Spleen (tissue), 11 donors: ENCODE measurements around the gene PPIL6. TPM values are rescaled to one million over a fixed set of nuclear protein-coding genes. Genes with fewer than 3 reads are reported as not detected.

Source experiments
- DNase-seq: peaks from one replicate; pipeline ENCODE4 v3.0.0-alpha.2; 2020
- H3K27ac ChIP-seq, 8 donors: fragments of 200-600 bp; sonication (generic) in 7 of 8; 1 replicate in 4 of 8; 2 replicates in 4 of 8; pipeline versions ENCODE4 v1.5.0 to v1.8.0; 2016 to 2021; ENCODE audit warnings: inconsistent platforms in 4 of 8, mild to moderate bottlenecking in 4 of 8, moderate library complexity in 1 of 8
- H3K27me3 ChIP-seq, 7 donors: fragments of 200-600 bp; sonication (generic) in 6 of 7; replicated peaks in 1 of 7; 1 replicate in 4 of 7; 2 replicates in 3 of 7; pipeline versions ENCODE4 v1.5.0 to v1.8.0; 2016 to 2021; ENCODE audit warnings: inconsistent platforms in 3 of 7, mild to moderate bottlenecking in 1 of 7
- H3K36me3 ChIP-seq, 6 donors: fragments of 200-600 bp; sonication (generic) in 5 of 6; 1 replicate in 4 of 6; 2 replicates in 2 of 6; pipeline versions ENCODE4 v1.5.0 to v1.8.0; 2016 to 2021; ENCODE audit warnings: inconsistent platforms in 2 of 6
- H3K4me1 ChIP-seq, 6 donors: fragments of 200-600 bp; sonication (generic) in 5 of 6; 1 replicate in 3 of 6; 2 replicates in 3 of 6; pipeline versions ENCODE4 v1.5.0 to v1.8.0; 2016 to 2021; ENCODE audit warnings: inconsistent platforms in 3 of 6
- H3K4me3 ChIP-seq, 8 donors: fragments of 200-600 bp; sonication (generic) in 7 of 8; 1 replicate in 4 of 8; 2 replicates in 4 of 8; pipeline versions ENCODE4 v1.5.0 to v1.8.0; 2016 to 2021; ENCODE audit warnings: inconsistent platforms in 4 of 8, mild to moderate bottlenecking in 4 of 8, moderate library complexity in 2 of 8
- H3K9me3 ChIP-seq, 8 donors: fragments of 200-600 bp; sonication (generic) in 7 of 8; 1 replicate in 4 of 8; 2 replicates in 4 of 8; pipeline versions ENCODE4 v1.5.0 to v1.8.0; 2016 to 2021; ENCODE audit warnings: inconsistent platforms in 4 of 8
- CTCF ChIP-seq, 11 experiments: fragments of 200-600 bp in 7 of 11; fragments of 450-650 bp in 4 of 11; sonication (generic) in 4 of 11; IDR thresholded peaks in 8 of 11; conservative IDR thresholded peaks in 3 of 11; 1 replicate in 7 of 11; 2 replicates in 4 of 11; pipeline versions ENCODE4 v1.4.0 to v1.8.0; 2016 to 2021; ENCODE audit warnings: antibody characterized with exemption in 11 of 11, inconsistent platforms in 4 of 11, mild to moderate bottlenecking in 1 of 11
- POLR2A ChIP-seq, 3 donors: fragments of 450-650 bp; IDR thresholded peaks; one replicate each; pipeline ENCODE4 v1.5.1; 2017; ENCODE audit warnings: antibody characterized with exemption in 3 of 3, mild to moderate bottlenecking in 1 of 3
- POLR2AphosphoS5 ChIP-seq, 3 donors: sonication (generic); formaldehyde crosslinking; IDR thresholded peaks; one replicate each; pipeline ENCODE4 v1.5.1; 2017; ENCODE audit warnings: antibody characterized with exemption in 3 of 3
- WGBS, 5 donors: extraction: QIAGEN DNeasy Blood & Tissue Kit in 3 of 5; methylation state at CpG; one replicate each; pipeline versions ENCODE4 v1.1.5 to v1.1.7; 2013 to 2018; 5-methylcytosine and 5-hydroxymethylcytosine counted together
- intact Hi-C: fragments of 100-400 bp; cut with DNase I; formaldehyde crosslinking; loops from one replicate; pipeline ENCODE4 v1.15.0; 2023; ENCODE audit warnings: low total_unique reads
- polyA plus RNA-seq, 3 donors: library from polyadenylated mRNA; stranded (reverse); fragments of 200-250 nt; gene quantifications; one replicate each; pipeline ENCODE4 v1.2.1, GENCODE V29; 2013
- total RNA-seq, 7 donors: library from RNA; depleted of rRNA in 3 of 7; stranded (reverse); fragments of >200 nt in 3 of 7; fragmentation: NEBNext Ultra II Directional in 4 of 7; extraction: Animal tissue kit (Norgen Biotek cat#: 25700) in 4 of 7; gene quantifications; one replicate each; pipeline versions ENCODE4 v1.1.0 to v1.2.1, GENCODE V29; 2016 to 2021
- donor health status: healthy with polysubstance abuse.
- donor health status: DM: no; HTN: no; CAD: no; lungs with moderate emphysema.
- donor health status: DM: no; HTN: no; CAD: no.
- donor health status: Bipolar disorder and iron deficiency.
- donor health status: healthy.
- donor health status: DM: no; HTN: no; CAD: no.
- donor health status: DM: yes; HTN: yes; CAD: no.

PPIL6 gene
- total and polyA plus RNA-seq, 10 donors = 0.13 to 4.8 (median 0.78) TPM

DNA sequence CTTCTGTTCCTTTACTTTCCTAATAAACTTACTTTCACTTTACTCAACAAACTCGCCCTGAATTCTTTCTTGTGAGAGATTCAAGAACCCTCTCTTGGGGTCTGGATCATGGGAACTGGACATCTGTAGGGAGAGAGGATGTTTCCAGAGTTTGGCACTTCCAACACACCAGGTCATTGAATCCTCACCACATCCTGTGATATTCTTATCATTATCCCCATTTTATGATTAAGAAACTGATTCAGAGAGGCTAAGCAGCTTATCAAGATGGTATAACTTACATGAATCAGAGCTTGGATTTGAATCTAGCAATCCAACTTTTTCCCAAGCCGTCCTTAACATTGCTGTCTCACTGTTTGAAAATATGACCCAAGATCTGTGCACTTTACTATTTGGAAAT, 15.5 kb downstream of the PPIL6 start:
- Histone ChIP-seq H3K27me3 (no peaks in the 10 kb centered on the region), H3K4me1 (no peaks in the 10 kb centered on the region), H3K36me3 (no peaks in the 10 kb centered on the region), H3K27ac (no peak overlapping the region), H3K4me3 (no peak overlapping the region), H3K9me3 (no peaks in the 10 kb centered on the region)
- WGBS, 5 donors = 84 to 95% (median 89%) methylated on average over 2 of the region's 2 CpGs
- intact Hi-C loops = no loop called here
- no peak for TF ChIP-seq POLR2A (IDR thresholded peaks at IDR 0.05)
- TF ChIP-seq CTCF (IDR thresholded peaks at IDR 0.05 in 8 of 11, conservative IDR thresholded peaks at IDR 0.05 in 3 of 11) = no peak
- no peak for TF ChIP-seq POLR2AphosphoS5 (IDR thresholded peaks at IDR 0.05)
- no peak for DNase-seq

GRCh38 chr6:109421184-109421583, 19.2 kb downstream of the PPIL6 start:
- Histone ChIP-seq H3K36me3 (no peaks in the 10 kb centered on the region), H3K9me3 (no peaks in the 10 kb centered on the region), H3K4me1 (no peaks in the 10 kb centered on the region), H3K27ac (no peak overlapping the region), H3K4me3 (no peak overlapping the region), H3K27me3 (no peaks in the 10 kb centered on the region)
- DNase-seq = no peak
- no peak for TF ChIP-seq CTCF (IDR thresholded peaks at IDR 0.05 in 8 of 11, conservative IDR thresholded peaks at IDR 0.05 in 3 of 11)
- no peak for TF ChIP-seq POLR2AphosphoS5 (IDR thresholded peaks at IDR 0.05)
- no peak for TF ChIP-seq POLR2A (IDR thresholded peaks at IDR 0.05)
- 81 to 100% (median 87%) methylated on average over 1 of the region's 1 CpG for WGBS, 5 donors
- intact Hi-C loops = no loop called here

- intact Hi-C loops = no loop called here
- Histone ChIP-seq H3K27ac (no peak overlapping the region), H3K36me3 (no peaks in the 10 kb centered on the region), H3K27me3 (no peaks in the 10 kb centered on the region), H3K9me3 (no peaks in the 10 kb centered on the region), H3K4me1 (no peaks in the 10 kb centered on the region), H3K4me3 (no peak overlapping the region)
- DNase-seq = no peak
- 32 to 58% (median 50%) methylated on average over 1 of the region's 1 CpG for WGBS, 5 donors
- TF ChIP-seq POLR2AphosphoS5 (IDR thresholded peaks at IDR 0.05) = no peak
- TF ChIP-seq POLR2A (IDR thresholded peaks at IDR 0.05) = no peak
- no peak for TF ChIP-seq CTCF (IDR thresholded peaks at IDR 0.05 in 8 of 11, conservative IDR thresholded peaks at IDR 0.05 in 3 of 11)
Observed at GRCh38 chr6:109420751-109421150, 19.7 kb downstream of the PPIL6 start.

DNA sequence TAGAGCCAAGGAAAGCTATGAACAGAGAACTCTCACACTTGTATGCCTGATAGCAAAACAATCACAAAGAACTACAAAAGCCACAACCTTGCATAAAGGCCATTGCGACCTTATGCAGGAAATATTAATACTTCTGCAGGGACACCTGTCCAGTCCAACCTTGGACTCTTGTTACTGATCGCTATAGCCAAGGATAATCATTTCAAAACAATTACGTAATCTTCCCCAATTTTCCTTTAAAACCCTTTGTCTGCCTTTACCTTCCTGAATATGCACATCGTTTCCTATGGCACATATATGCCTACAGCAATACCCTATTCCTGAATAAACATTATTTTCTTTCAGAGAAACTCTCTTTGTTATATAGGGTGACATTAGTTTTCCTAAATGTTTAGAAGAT, 22.8 kb downstream of the PPIL6 start:
- H3K27ac ChIP-seq = no peak overlapping the region
- intact Hi-C loops = no loop called here

More for the DNA sequence above, 22.8 kb downstream of the PPIL6 start:
- Histone ChIP-seq H3K27me3 (no peaks in the 10 kb centered on the region), H3K36me3 (no peaks in the 10 kb centered on the region), H3K4me3 (no peak overlapping the region), H3K4me1 (no peaks in the 10 kb centered on the region), H3K9me3 (peaks cover 0 to 6% (median 0%) of the 10 kb centered on the region in 8 donors)
- TF ChIP-seq POLR2AphosphoS5 (IDR thresholded peaks at IDR 0.05) (no peak), POLR2A (IDR thresholded peaks at IDR 0.05) (no peak), CTCF (IDR thresholded peaks at IDR 0.05 in 8 of 11, conservative IDR thresholded peaks at IDR 0.05 in 3 of 11) (no peak)
- WGBS, 5 donors = 65 to 79% (median 70%) methylated on average over 4 of the region's 4 CpGs
- no peak for DNase-seq
